ENCODE measurements around the gene EMP1. TPM values are rescaled to one million over a fixed set of nuclear protein-coding genes. Genes with fewer than 3 reads are reported as not detected.

Gene EMP1
- total RNA-seq, 1 donor from 2014 or later: 163 TPM

GRCh38 chr12:13242936-13243335 lies 46.4 kb downstream of the EMP1 start:
- H3K27me3 Mint-ChIP-seq (ENCODE audit: unreplicated experiment): peaks cover 19% of the 10 kb centered on the region
- no peaks in the 10 kb centered on the region for H3K9me3 Mint-ChIP-seq (ENCODE audit: unreplicated experiment)
- peaks cover 3% of the 10 kb centered on the region for H3K36me3 Mint-ChIP-seq (ENCODE audit: unreplicated experiment)
- H3K27ac Mint-ChIP-seq (ENCODE audit: unreplicated experiment): no peak overlapping the region
- no peak for TF ChIP-seq CTCF (IDR thresholded peaks at IDR 0.05)
- no peak for DNase-seq (ENCODE audit: extremely low spot score, unreplicated experiment)
- no peak overlapping the region for H3K4me3 Mint-ChIP-seq (ENCODE audit: unreplicated experiment)
- H3K4me1 Mint-ChIP-seq (ENCODE audit: unreplicated experiment): no peaks in the 10 kb centered on the region

GRCh38 chr12:13243516-13244070 lies 47.1 kb downstream of the EMP1 start:
- TF ChIP-seq CTCF (IDR thresholded peaks at IDR 0.05): no peak
- DNase-seq (ENCODE audit: extremely low spot score, unreplicated experiment): no peak
- H3K27ac Mint-ChIP-seq (ENCODE audit: unreplicated experiment): no peak overlapping the region

GRCh38 chr12:13247596-13247995 lies 51.1 kb downstream of the EMP1 start:
- no peaks in the 10 kb centered on the region for H3K9me3 Mint-ChIP-seq (ENCODE audit: unreplicated experiment)
- no peak for DNase-seq (ENCODE audit: extremely low spot score, unreplicated experiment)
- H3K27me3 Mint-ChIP-seq (ENCODE audit: unreplicated experiment): peaks cover 25% of the 10 kb centered on the region
- H3K36me3 Mint-ChIP-seq (ENCODE audit: unreplicated experiment): no peaks in the 10 kb centered on the region
- H3K27ac Mint-ChIP-seq (ENCODE audit: unreplicated experiment): no peak overlapping the region
- no peak for TF ChIP-seq CTCF (IDR thresholded peaks at IDR 0.05)
- no peak overlapping the region for H3K4me3 Mint-ChIP-seq (ENCODE audit: unreplicated experiment)
- no peaks in the 10 kb centered on the region for H3K4me1 Mint-ChIP-seq (ENCODE audit: unreplicated experiment)

More at GRCh38 chr12:13243516-13244070, 47.1 kb downstream of the EMP1 start:
- H3K27me3 Mint-ChIP-seq (ENCODE audit: unreplicated experiment): peaks cover 24% of the 10 kb centered on the region
- no peaks in the 10 kb centered on the region for H3K4me1 Mint-ChIP-seq (ENCODE audit: unreplicated experiment)
- no peak overlapping the region for H3K4me3 Mint-ChIP-seq (ENCODE audit: unreplicated experiment)
- H3K36me3 Mint-ChIP-seq (ENCODE audit: unreplicated experiment): peaks cover 3% of the 10 kb centered on the region
- no peaks in the 10 kb centered on the region for H3K9me3 Mint-ChIP-seq (ENCODE audit: unreplicated experiment)

GRCh38 chr12:13248964-13249363 lies 52.4 kb downstream of the EMP1 start:
- TF ChIP-seq CTCF (IDR thresholded peaks at IDR 0.05): no peak
- H3K4me3 Mint-ChIP-seq (ENCODE audit: unreplicated experiment): no peak overlapping the region

GRCh38 chr12:13250416-13250815 lies 53.9 kb downstream of the EMP1 start:
- no peak for DNase-seq (ENCODE audit: extremely low spot score, unreplicated experiment)
- H3K4me1 Mint-ChIP-seq (ENCODE audit: unreplicated experiment): no peaks in the 10 kb centered on the region
- H3K27me3 Mint-ChIP-seq (ENCODE audit: unreplicated experiment): peaks cover 24% of the 10 kb centered on the region
- no peak for TF ChIP-seq CTCF (IDR thresholded peaks at IDR 0.05)
- H3K27ac Mint-ChIP-seq (ENCODE audit: unreplicated experiment): no peak overlapping the region
- H3K9me3 Mint-ChIP-seq (ENCODE audit: unreplicated experiment): no peaks in the 10 kb centered on the region
- H3K36me3 Mint-ChIP-seq (ENCODE audit: unreplicated experiment): no peaks in the 10 kb centered on the region
- no peak overlapping the region for H3K4me3 Mint-ChIP-seq (ENCODE audit: unreplicated experiment)

More at GRCh38 chr12:13248964-13249363, 52.4 kb downstream of the EMP1 start:
- Mint-ChIP-seq H3K36me3 (ENCODE audit: unreplicated experiment) (no peaks in the 10 kb centered on the region), H3K27me3 (ENCODE audit: unreplicated experiment) (peaks cover 24% of the 10 kb centered on the region), H3K27ac (ENCODE audit: unreplicated experiment) (no peak overlapping the region), H3K4me1 (ENCODE audit: unreplicated experiment) (no peaks in the 10 kb centered on the region), H3K9me3 (ENCODE audit: unreplicated experiment) (no peaks in the 10 kb centered on the region)
- DNase-seq (ENCODE audit: extremely low spot score, unreplicated experiment): no peak

Measured in osteocyte (in vitro differentiated cells).